SK-N-SH (cell line): ENCODE data around the gene ATP6AP1. TPM values are rescaled to one million over a fixed set of nuclear protein-coding genes. Genes with fewer than 3 reads are reported as not detected.

Source experiments
- CTCF ChIA-PET: fragments of 300-600, 350-600 bp; formaldehyde crosslinking; extraction: SDS; loops from one replicate; lab custom pipeline; 2021; lab: Yijun Ruan, JAX
- POLR2A ChIA-PET: fragments of 350-600 bp; sonication (Branson Sonifier 250); formaldehyde crosslinking; extraction: SDS; loops from one replicate; lab custom pipeline; 2020; ENCODE audit warnings: antibody characterized with exemption, inconsistent platforms; lab: Yijun Ruan, JAX
- DNase-seq: peaks from one replicate; pipeline ENCODE4 v3.0.0; 2012
- H2AFZ ChIP-seq: fragments of 200-600 bp; sonication (generic); 2 replicates; pipeline ENCODE4 v1.8.1; 2016; ENCODE audit warnings: antibody characterized with exemption, mild to moderate bottlenecking, low read depth
- H3F3A ChIP-seq: fragments of 200-600 bp; sonication (generic); replicated peaks from 2 replicates; pipeline ENCODE3; 2016; ENCODE audit warnings: antibody characterized with exemption, mild to moderate bottlenecking; ENCODE audit not compliant: insufficient read depth
- H3K27ac ChIP-seq, 2 experiments: fragments of 200-500 bp in 1 of 2; fragments of 200-600 bp in 1 of 2; sonication (Bioruptor generic) in 1 of 2; sonication (generic), shearing (Covaris generic) in 1 of 2; 2 replicates each; pipeline versions ENCODE4 v1.5.1 to v1.6.1; 2014 to 2016; ENCODE audit warnings: low read depth in 2 of 2, inconsistent platforms in 1 of 2, low read length in 1 of 2, mild to moderate bottlenecking in 1 of 2, mixed read lengths in 1 of 2
- H3K27me3 ChIP-seq: fragments of 200-600 bp; sonication (generic), shearing (Covaris generic); 2 replicates; pipeline ENCODE4 v1.6.1; 2016; ENCODE audit warnings: mixed run types; ENCODE audit not compliant: insufficient read depth
- H3K36me3 ChIP-seq, 2 experiments: fragments of 200-500 bp in 1 of 2; fragments of 200-600 bp in 1 of 2; sonication (Bioruptor generic) in 1 of 2; sonication (generic) in 1 of 2; replicated peaks in 1 of 2; 2 replicates each; pipeline versions ENCODE3 to v1.5.1; 2014 to 2016; ENCODE audit warnings: low read length in 1 of 2, mild to moderate bottlenecking in 1 of 2; ENCODE audit not compliant: insufficient read depth in 2 of 2, control insufficient read depth in 1 of 2
- H3K4me1 ChIP-seq, 2 experiments: fragments of 200-500 bp in 1 of 2; fragments of 200-600 bp in 1 of 2; sonication (Bioruptor generic) in 1 of 2; sonication (generic), shearing (Covaris generic) in 1 of 2; 2 replicates each; pipeline versions ENCODE4 v1.5.1 to v1.6.1; 2014 to 2016; ENCODE audit warnings: low read depth in 1 of 2, low read length in 1 of 2, mixed run types in 1 of 2; ENCODE audit not compliant: insufficient read depth in 2 of 2, control insufficient read depth in 1 of 2
- H3K4me2 ChIP-seq: fragments of 200-600 bp; sonication (generic), shearing (Covaris generic); 2 replicates; pipeline ENCODE4 v1.6.1; 2017; ENCODE audit warnings: mixed run types
- H3K4me3 ChIP-seq, 2 experiments: fragments of 200-500 bp in 1 of 2; fragments of 200-600 bp in 1 of 2; sonication (Bioruptor generic) in 1 of 2; sonication (generic), shearing (Covaris generic) in 1 of 2; 2 replicates each; pipeline versions ENCODE4 v1.5.1 to v1.8.1; 2014 to 2016; ENCODE audit warnings: low read depth in 2 of 2, inconsistent platforms in 1 of 2, low read length in 1 of 2, mild to moderate bottlenecking in 1 of 2, mixed read lengths in 1 of 2, moderate library complexity in 1 of 2
- H3K79me2 ChIP-seq: fragments of 200-600 bp; sonication (generic); 2 replicates; pipeline ENCODE4 v1.8.1; 2017; ENCODE audit warnings: mild to moderate bottlenecking; ENCODE audit not compliant: insufficient read depth
- H3K9ac ChIP-seq: fragments of 200-600 bp; sonication (generic); 2 replicates; pipeline ENCODE4 v1.6.1; 2017; ENCODE audit warnings: mixed run types
- H3K9me2 ChIP-seq: fragments of 200-600 bp; sonication (generic); 2 replicates; pipeline ENCODE4 v1.6.1; 2017; ENCODE audit warnings: mixed run types
- H3K9me3 ChIP-seq: fragments of 200-600 bp; sonication (generic); 2 replicates; pipeline ENCODE4 v1.6.1; 2017; ENCODE audit warnings: mixed run types, mild to moderate bottlenecking, moderate library complexity
- H4K20me1 ChIP-seq: fragments of 200-600 bp; sonication (generic); 2 replicates; pipeline ENCODE4 v1.6.1; 2017; ENCODE audit warnings: mild to moderate bottlenecking, mixed run types; ENCODE audit not compliant: insufficient read depth
- CHD2 ChIP-seq: fragments of 150-350 bp; IDR thresholded peaks from 2 replicates; pipeline ENCODE4 v1.6.1; 2018; ENCODE audit warnings: low read length; ENCODE audit not compliant: partially characterized antibody
- EZH2phosphoT487 ChIP-seq: fragments of 200-600 bp; sonication (generic); IDR thresholded peaks from 2 replicates; pipeline ENCODE4 v1.6.1; 2017; ENCODE audit warnings: low read depth, mixed run types, mild to moderate bottlenecking, antibody characterized with exemption, moderate library complexity, borderline replicate concordance
- FOSL2 ChIP-seq: IDR thresholded peaks from 2 replicates; pipeline ENCODE4 v1.4.0; 2012; ENCODE audit warnings: low read depth, mild to moderate bottlenecking, moderate library complexity, borderline replicate concordance
- FOXJ3 ChIP-seq: sonication (generic); formaldehyde crosslinking; IDR thresholded peaks from 2 replicates; pipeline ENCODE4 v1.5.1; 2020; ENCODE audit warnings: mild to moderate bottlenecking, missing genetic modification reagents
- GABPA ChIP-seq: IDR thresholded peaks from 2 replicates; pipeline ENCODE4 v1.4.0; 2012; ENCODE audit warnings: low read depth, mild to moderate bottlenecking
- GATA2 ChIP-seq: sonication (generic); formaldehyde crosslinking; IDR thresholded peaks from 2 replicates; pipeline ENCODE4 v1.5.0; 2020; ENCODE audit warnings: mild to moderate bottlenecking, missing genetic modification reagents
- JUND ChIP-seq: IDR thresholded peaks from 2 replicates; pipeline ENCODE4 v1.4.0; 2012
- MEF2A ChIP-seq: IDR thresholded peaks from 2 replicates; pipeline ENCODE4 v1.4.0; 2012; ENCODE audit warnings: low read depth, borderline replicate concordance
- MXI1 ChIP-seq: IDR thresholded peaks from 2 replicates; pipeline ENCODE4 v1.6.1; 2012; ENCODE audit warnings: mild to moderate bottlenecking, low read depth, low read length, improper control_type of control experiment
- NRF1 ChIP-seq: IDR thresholded peaks from 2 replicates; pipeline ENCODE4 v1.6.1; 2012; ENCODE audit warnings: low read depth, mild to moderate bottlenecking, low read length
- RCOR1 ChIP-seq: fragments of 150-350 bp; IDR thresholded peaks from 2 replicates; pipeline ENCODE4 v1.6.1; 2017; ENCODE audit warnings: antibody characterized with exemption, low read length
- RFX5 ChIP-seq: IDR thresholded peaks from 2 replicates; pipeline ENCODE4 v1.6.1; 2012; ENCODE audit warnings: mild to moderate bottlenecking, improper control_type of control experiment, low read length
- RXRA ChIP-seq: IDR thresholded peaks from 2 replicates; pipeline ENCODE4 v1.4.0; 2012; ENCODE audit warnings: low read depth, mild to moderate bottlenecking, borderline replicate concordance
- SMC3 ChIP-seq: IDR thresholded peaks from 2 replicates; pipeline ENCODE4 v1.6.1; 2012; ENCODE audit warnings: low read depth, low read length, improper control_type of control experiment
- TAF1 ChIP-seq: IDR thresholded peaks from 2 replicates; pipeline ENCODE4 v1.6.1; 2012; ENCODE audit warnings: low read depth, mild to moderate bottlenecking, low read length, moderate library complexity, borderline replicate concordance
- TCF12 ChIP-seq: IDR thresholded peaks from 2 replicates; pipeline ENCODE4 v1.4.0; 2012
- TEAD4 ChIP-seq: IDR thresholded peaks from 2 replicates; pipeline ENCODE4 v1.4.0; 2012; ENCODE audit warnings: mild to moderate bottlenecking, borderline replicate concordance; ENCODE audit not compliant: insufficient read depth
- YY1 ChIP-seq: IDR thresholded peaks from 2 replicates; pipeline ENCODE4 v1.4.0; 2012; ENCODE audit warnings: low read depth, mild to moderate bottlenecking
- WGBS: methylation state at CpG from one replicate; pipeline ENCODE4 v1.1.6; 2017; ENCODE audit warnings: low lambda C conversion rate; 5-methylcytosine and 5-hydroxymethylcytosine counted together
- polyA plus RNA-seq, 3 experiments: library from polyadenylated mRNA; depleted of rRNA; stranded (reverse); fragments of >200 nt; gene quantifications; 2 replicates each; pipeline ENCODE4 v1.2.3, GENCODE V29; 2012
- TF ChIP-seq, protein P1 (sequence below): IDR thresholded peaks from 2 replicates; pipeline ENCODE4 v1.4.0; 2012; ENCODE audit warnings: low read depth, borderline replicate concordance
- TF ChIP-seq, protein P2 (sequence below): fragments of 150-350 bp; IDR thresholded peaks from 2 replicates; pipeline ENCODE4 v1.6.1; 2017; ENCODE audit warnings: antibody characterized with exemption, low read length, low read depth, borderline replicate concordance
- TF ChIP-seq, protein P3 (sequence below): fragments of 150-350 bp; IDR thresholded peaks from 2 replicates; pipeline ENCODE4 v1.6.1; 2016; ENCODE audit warnings: mild to moderate bottlenecking, low read depth, low read length
- TF ChIP-seq, protein P4 (sequence below): IDR thresholded peaks from 2 replicates; pipeline ENCODE4 v1.4.0; 2012; ENCODE audit warnings: low read depth, borderline replicate concordance
- TF ChIP-seq, protein P5 (sequence below): IDR thresholded peaks from 2 replicates; pipeline ENCODE4; 2012

ATP6AP1 gene
- polyA plus RNA-seq, 1 of the 3 experiments (the other 2 are of a cell fraction): 102 TPM

DNA sequence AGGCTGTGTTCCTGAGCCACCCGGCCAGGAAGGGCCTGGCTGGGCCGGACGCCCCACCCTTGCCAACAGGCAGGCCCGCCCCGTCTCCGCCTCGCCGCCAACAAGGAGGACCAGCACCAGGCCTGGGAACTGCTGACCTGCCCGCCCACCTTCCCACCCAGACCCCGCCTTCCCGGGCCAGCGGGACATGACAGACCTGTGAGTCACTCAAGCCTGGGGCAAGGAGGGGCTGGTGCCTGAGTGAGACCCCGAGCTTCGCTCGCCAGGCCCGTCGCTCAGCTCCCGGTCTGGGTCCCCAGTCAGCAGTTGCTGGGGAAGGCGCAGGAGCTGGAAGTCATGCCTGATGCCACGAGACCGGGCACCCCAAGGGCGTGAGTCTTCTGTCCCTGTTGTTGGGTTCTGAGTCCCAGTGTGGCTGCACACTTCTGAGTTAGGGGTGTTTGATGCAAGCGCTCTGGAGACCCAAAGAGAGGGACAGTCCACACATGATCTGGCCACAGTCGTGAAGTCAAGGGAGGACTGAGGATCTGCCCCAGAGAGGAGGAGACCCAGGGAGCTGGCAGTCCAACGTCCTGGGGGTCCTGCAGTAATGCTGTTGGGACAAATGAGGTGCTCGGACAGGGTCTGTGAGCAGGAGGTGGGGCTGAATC, 19.1 kb upstream of the ATP6AP1 start, which contains the start of gene DNASE1L1:
Gene DNASE1L1 (minus strand): TSS at position 33 of the 650 bp plus-strand sequence. CDS start 3,686 bp downstream, outside the sequence.
- Histone ChIP-seq H3K4me1 (peaks cover 4 to 9% of the 10 kb centered on the region in 2 experiments; a peak in 1 of 4 replicates), H3K27me3 (no peaks in the 10 kb centered on the region; the same call in 1 of the 2 replicates), H4K20me1 (no peaks in the 10 kb centered on the region), H3F3A (no peaks in the 10 kb centered on the region), H2AFZ (peak within 1 kb of the TSS; percentile 30; the same call in 1 of the 2 replicates), H3K9me3 (no peaks in the 10 kb centered on the region), H3K4me3 (peak within 1 kb of the TSS; percentile 38 to 60; a peak in 3 of 4 replicates), H3K4me2 (peak within 1 kb of the TSS; percentile 91), H3K79me2 (peaks cover 23% of the 10 kb centered on the region), H3K36me3 (no peaks in the 10 kb centered on the region), H3K27ac (peak within 1 kb of the TSS in 1 of 2 experiments; percentile 79; a peak in 3 of 4 replicates), H3K9me2 (no peaks in the 10 kb centered on the region), H3K9ac (peak within 1 kb of the TSS; percentile 67)
- POLR2A ChIA-PET: interaction anchor here (0.8 to 5.0 kb wide), 2 partner anchors 9 to 11 kb away, joined by 4 to 25 read pairs; partner anchors contain the start of gene RPL10
- CTCF ChIA-PET: interaction anchor here (1.0 to 1.3 kb wide), 3 partner anchors 9 to 20 kb away, joined by 3 to 4 read pairs (median 4); partner anchors contain the start of gene RPL10
- TF ChIP-seq YY1: no peak
- TF ChIP-seq TEAD4: no peak
- TF ChIP-seq GABPA: peak; percentile 25; the same call in 1 of the 2 replicates
- peak; percentile 81 for TF ChIP-seq FOSL2
- no peak for TF ChIP-seq TAF1
- TF ChIP-seq GATA2: no peak
- TF ChIP-seq EZH2phosphoT487: no peak
- no peak for TF ChIP-seq TCF12
- TF ChIP-seq, protein P1, sequence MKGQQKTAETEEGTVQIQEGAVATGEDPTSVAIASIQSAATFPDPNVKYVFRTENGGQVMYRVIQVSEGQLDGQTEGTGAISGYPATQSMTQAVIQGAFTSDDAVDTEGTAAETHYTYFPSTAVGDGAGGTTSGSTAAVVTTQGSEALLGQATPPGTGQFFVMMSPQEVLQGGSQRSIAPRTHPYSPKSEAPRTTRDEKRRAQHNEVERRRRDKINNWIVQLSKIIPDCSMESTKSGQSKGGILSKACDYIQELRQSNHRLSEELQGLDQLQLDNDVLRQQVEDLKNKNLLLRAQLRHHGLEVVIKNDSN: no peak
- TF ChIP-seq MEF2A: no peak
- TF ChIP-seq, protein P2, sequence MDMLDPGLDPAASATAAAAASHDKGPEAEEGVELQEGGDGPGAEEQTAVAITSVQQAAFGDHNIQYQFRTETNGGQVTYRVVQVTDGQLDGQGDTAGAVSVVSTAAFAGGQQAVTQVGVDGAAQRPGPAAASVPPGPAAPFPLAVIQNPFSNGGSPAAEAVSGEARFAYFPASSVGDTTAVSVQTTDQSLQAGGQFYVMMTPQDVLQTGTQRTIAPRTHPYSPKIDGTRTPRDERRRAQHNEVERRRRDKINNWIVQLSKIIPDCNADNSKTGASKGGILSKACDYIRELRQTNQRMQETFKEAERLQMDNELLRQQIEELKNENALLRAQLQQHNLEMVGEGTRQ: no peak
- TF ChIP-seq, protein P3, sequence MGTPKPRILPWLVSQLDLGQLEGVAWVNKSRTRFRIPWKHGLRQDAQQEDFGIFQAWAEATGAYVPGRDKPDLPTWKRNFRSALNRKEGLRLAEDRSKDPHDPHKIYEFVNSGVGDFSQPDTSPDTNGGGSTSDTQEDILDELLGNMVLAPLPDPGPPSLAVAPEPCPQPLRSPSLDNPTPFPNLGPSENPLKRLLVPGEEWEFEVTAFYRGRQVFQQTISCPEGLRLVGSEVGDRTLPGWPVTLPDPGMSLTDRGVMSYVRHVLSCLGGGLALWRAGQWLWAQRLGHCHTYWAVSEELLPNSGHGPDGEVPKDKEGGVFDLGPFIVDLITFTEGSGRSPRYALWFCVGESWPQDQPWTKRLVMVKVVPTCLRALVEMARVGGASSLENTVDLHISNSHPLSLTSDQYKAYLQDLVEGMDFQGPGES: no peak
- TF ChIP-seq JUND: peak; percentile 72
- no peak for TF ChIP-seq FOXJ3 (CRISPR knock-in tag)
- TF ChIP-seq, protein P4, sequence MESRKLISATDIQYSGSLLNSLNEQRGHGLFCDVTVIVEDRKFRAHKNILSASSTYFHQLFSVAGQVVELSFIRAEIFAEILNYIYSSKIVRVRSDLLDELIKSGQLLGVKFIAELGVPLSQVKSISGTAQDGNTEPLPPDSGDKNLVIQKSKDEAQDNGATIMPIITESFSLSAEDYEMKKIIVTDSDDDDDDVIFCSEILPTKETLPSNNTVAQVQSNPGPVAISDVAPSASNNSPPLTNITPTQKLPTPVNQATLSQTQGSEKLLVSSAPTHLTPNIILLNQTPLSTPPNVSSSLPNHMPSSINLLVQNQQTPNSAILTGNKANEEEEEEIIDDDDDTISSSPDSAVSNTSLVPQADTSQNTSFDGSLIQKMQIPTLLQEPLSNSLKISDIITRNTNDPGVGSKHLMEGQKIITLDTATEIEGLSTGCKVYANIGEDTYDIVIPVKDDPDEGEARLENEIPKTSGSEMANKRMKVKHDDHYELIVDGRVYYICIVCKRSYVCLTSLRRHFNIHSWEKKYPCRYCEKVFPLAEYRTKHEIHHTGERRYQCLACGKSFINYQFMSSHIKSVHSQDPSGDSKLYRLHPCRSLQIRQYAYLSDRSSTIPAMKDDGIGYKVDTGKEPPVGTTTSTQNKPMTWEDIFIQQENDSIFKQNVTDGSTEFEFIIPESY: no peak
- TF ChIP-seq SMC3: no peak
- no peak for TF ChIP-seq MXI1
- no peak for TF ChIP-seq CHD2
- TF ChIP-seq RFX5: peak; percentile 29; the same call in 1 of the 2 replicates
- TF ChIP-seq RXRA: no peak
- TF ChIP-seq, protein P5, sequence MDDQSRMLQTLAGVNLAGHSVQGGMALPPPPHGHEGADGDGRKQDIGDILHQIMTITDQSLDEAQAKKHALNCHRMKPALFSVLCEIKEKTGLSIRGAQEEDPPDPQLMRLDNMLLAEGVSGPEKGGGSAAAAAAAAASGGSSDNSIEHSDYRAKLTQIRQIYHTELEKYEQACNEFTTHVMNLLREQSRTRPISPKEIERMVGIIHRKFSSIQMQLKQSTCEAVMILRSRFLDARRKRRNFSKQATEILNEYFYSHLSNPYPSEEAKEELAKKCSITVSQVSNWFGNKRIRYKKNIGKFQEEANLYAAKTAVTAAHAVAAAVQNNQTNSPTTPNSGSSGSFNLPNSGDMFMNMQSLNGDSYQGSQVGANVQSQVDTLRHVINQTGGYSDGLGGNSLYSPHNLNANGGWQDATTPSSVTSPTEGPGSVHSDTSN: peak; percentile 38; the same call in 1 of the 2 replicates
- TF ChIP-seq NRF1: no peak
- no peak for TF ChIP-seq RCOR1
- WGBS: 31% methylated on average over 13 of the region's 26 CpGs
- no peak for DNase-seq
